RWPE1 (cell line): ENCODE results near the gene ARAP1.

Experiments used
- CTCF ChIA-PET: fragments of 350-600 bp; sonication (Branson Sonifier 250); formaldehyde crosslinking; extraction: SDS; loops from one replicate; lab custom pipeline; 2021; lab: Yijun Ruan, JAX
- POLR2A ChIA-PET: fragments of 400-600 bp; formaldehyde crosslinking; extraction: SDS; loops from one replicate; lab custom pipeline; 2020; ENCODE audit warnings: antibody characterized with exemption; ENCODE audit not compliant: low non-redundant PET; lab: Yijun Ruan, JAX
- DNase-seq: peaks from one replicate; pipeline ENCODE4 v3.0.0; 2012; ENCODE audit warnings: low spot score
- H3K27ac ChIP-seq: fragments of 450-650 bp; 2 replicates; pipeline ENCODE4 v1.5.1; 2017
- TF ChIP-seq, protein P1 (sequence below): fragments of 450-650 bp; conservative IDR thresholded peaks from 2 replicates; pipeline ENCODE4 v1.5.1; 2017; ENCODE audit warnings: low read depth, mild to moderate bottlenecking

The ARAP1 gene

GRCh38 chr11:72697814-72698213, 54.4 kb downstream of the ARAP1 start:
- TF ChIP-seq, protein P1, sequence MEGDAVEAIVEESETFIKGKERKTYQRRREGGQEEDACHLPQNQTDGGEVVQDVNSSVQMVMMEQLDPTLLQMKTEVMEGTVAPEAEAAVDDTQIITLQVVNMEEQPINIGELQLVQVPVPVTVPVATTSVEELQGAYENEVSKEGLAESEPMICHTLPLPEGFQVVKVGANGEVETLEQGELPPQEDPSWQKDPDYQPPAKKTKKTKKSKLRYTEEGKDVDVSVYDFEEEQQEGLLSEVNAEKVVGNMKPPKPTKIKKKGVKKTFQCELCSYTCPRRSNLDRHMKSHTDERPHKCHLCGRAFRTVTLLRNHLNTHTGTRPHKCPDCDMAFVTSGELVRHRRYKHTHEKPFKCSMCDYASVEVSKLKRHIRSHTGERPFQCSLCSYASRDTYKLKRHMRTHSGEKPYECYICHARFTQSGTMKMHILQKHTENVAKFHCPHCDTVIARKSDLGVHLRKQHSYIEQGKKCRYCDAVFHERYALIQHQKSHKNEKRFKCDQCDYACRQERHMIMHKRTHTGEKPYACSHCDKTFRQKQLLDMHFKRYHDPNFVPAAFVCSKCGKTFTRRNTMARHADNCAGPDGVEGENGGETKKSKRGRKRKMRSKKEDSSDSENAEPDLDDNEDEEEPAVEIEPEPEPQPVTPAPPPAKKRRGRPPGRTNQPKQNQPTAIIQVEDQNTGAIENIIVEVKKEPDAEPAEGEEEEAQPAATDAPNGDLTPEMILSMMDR = no peak
- no peak overlapping the region for H3K27ac ChIP-seq
- CTCF ChIA-PET = interaction anchor here (1.4 kb wide), 1 partner anchor 14 kb away, joined by 5 read pairs; no protein-coding TSS in a partner anchor
- DNase-seq = no peak
- POLR2A ChIA-PET = no interaction called here

DNA sequence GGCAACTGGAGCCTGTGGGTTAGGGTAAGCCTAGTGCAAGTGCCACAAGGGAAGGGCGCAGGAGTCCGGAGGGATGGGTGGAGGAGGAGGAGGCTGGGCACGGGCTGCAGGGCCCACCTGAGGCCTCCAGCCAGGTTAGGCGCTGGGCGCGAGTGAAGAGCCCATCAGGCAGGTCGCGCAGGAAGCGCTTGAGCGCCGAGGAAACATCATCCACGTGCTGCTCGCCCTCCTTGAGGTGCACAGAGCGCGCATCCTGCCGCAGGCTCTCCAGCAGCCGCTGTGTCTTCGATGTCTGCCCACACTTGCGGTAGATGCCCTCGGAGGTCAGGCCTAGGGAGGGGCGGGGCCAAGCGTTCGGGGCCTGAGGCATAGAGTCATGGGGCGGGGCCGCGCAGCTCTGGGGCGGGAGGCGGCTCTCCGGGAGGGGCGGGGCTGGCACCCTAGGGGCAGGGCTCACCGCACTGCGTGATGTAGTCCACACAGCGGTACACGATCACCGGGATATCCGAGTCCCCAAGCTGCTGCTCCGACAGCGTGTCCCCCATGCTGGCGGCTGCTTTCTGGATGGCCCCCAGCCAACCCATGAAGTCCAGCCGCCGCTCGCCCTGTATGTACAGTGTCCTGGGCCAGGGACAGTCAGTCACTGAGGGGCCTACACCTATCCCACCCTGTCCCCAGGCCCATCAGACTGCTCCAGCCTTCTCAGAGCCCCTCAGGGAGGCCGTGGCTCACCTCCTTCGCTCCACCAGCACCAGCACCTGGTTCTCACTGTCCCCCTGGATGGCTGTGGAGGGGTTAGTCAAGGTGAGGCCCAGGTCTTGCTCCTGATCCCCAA, 55.1 kb downstream of the ARAP1 start:
- ChIA-PET POLR2A (no interaction called here), CTCF (interaction anchor here (1.4 kb wide), 1 partner anchor 13 kb away, joined by 5 read pairs; no protein-coding TSS in a partner anchor)
- H3K27ac ChIP-seq = no peak overlapping the region
- no peak for DNase-seq
- TF ChIP-seq, protein P1 = no peak

DNA sequence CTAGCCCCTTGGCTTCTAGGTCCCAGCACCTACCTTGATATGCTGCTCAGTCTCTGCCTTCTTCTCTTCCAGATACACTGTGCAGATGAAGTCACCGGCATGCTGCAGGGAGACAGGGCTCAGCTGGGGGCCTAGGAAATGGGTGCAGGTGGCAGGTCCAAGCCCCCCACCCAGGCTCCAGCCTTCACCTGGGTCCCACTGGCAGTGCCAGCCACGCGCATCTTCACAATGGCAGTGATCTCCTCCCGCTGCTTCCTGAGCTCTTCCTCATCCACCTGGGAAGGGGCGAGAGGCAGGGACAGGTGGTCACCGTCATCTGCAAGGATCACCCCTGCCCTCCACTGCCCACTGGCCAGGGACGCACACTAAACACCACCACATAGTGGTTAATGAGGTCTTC, 56.9 kb downstream of the ARAP1 start:
- ChIA-PET CTCF (interaction anchor here (0.7 to 1.2 kb wide), 2 partner anchors 260 to 282 kb away, joined by 3 to 4 read pairs; no protein-coding TSS in a partner anchor), POLR2A (no interaction called here)
- H3K27ac ChIP-seq = no peak overlapping the region
- TF ChIP-seq, protein P1 = no peak
- no peak for DNase-seq

- ChIA-PET CTCF (interaction anchor here (0.6 to 0.9 kb wide), 3 partner anchors 8 to 280 kb away, joined by 3 to 4 read pairs (median 3); no protein-coding TSS in a partner anchor), POLR2A (no interaction called here)
- no peak for DNase-seq
- no peak overlapping the region for H3K27ac ChIP-seq
- TF ChIP-seq, protein P1 = no peak
Observed at GRCh38 chr11:72693271-72693968, 58.8 kb downstream of the ARAP1 start.

DNA sequence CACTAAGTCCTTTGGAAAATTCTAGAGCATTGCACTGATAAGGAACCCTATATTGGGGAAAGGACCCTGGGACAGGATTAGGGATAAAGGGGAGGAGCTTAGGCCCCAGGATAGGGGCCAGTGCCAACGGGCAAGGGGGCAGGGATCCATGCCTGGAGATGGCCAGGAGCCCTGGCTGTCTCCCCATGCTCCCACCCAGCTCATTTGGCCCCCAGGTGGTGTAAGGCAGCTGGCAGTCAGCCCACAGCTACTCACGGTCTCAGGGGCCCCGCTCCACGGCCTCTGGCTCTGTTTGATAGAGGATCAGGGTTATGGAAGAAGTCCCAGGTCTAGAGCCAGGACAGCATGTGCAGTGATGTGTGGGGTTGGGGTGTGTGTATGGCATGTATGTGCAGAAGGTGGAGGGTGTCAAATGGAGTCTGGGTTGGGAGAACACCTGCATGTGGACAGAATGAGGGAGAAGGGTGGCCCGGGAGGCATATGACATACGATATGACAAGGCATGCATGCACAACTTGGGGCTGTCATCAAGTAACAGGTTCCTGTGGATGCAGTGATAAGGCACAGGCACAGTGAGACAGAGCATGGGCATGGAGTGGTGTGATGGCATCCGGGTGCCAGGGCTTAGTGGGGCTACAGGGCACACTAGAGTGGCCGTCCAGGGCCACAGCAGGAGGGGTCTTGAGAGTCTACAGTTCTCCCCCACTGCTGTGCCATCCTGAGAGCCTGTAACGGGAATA, 59.5 kb downstream of the ARAP1 start:
- ChIA-PET POLR2A (no interaction called here), CTCF (interaction anchor here (0.6 to 0.9 kb wide), 3 partner anchors 8 to 279 kb away, joined by 3 to 4 read pairs (median 3); no protein-coding TSS in a partner anchor)
- DNase-seq = no peak
- TF ChIP-seq, protein P1 = no peak
- H3K27ac ChIP-seq = no peak overlapping the region

DNA sequence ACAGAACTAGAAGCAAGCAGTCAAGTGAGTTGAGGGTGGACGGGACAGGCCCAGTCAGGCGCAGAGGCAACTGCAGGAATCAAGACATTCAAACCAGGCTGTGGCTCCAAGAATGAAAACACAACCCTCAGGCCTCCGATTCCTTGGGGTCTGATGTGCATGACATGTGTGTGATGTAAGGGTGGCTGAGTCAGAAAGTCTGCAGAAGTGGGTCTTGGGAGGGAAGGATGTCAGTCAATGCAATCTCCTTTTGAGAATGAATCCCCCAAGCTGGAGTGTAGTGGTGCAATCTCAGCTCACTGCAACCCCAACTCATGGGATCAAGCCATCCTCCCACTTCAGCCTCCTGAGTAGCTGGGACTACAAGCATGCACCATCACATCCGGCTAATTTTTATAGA, 62.0 kb downstream of the ARAP1 start:
- no peak for DNase-seq
- TF ChIP-seq, protein P1 = no peak
- ChIA-PET CTCF (no interaction called here), POLR2A (no interaction called here)
- peak overlapping the region; percentile 4; the same call in 1 of the 2 replicates for H3K27ac ChIP-seq
